Smooth muscle cell (in vitro differentiated cells): ENCODE measurements around the gene DMD. TPM values are rescaled to one million over a fixed set of nuclear protein-coding genes. Genes with fewer than 3 reads are reported as not detected.

Experiments used
- DNase-seq: peaks from one replicate; lab custom pipeline; 2025; ENCODE audit not compliant: unreplicated experiment; lab: John Stamatoyannopoulos, UW
- H2AFZ ChIP-seq: fragments of 200-600 bp; sonication (generic); 2 replicates; pipeline ENCODE4 v1.6.0; 2016; ENCODE audit warnings: antibody characterized with exemption, low read depth, mild to moderate bottlenecking
- H3F3A ChIP-seq: fragments of 200-600 bp; sonication (generic); 2 replicates; pipeline ENCODE4 v1.6.0; 2017; ENCODE audit warnings: antibody characterized with exemption, low read depth
- H3K27ac ChIP-seq: fragments of 200-600 bp; sonication (generic); 2 replicates; pipeline ENCODE4 v1.5.1; 2016; ENCODE audit warnings: low read depth, mild to moderate bottlenecking
- H3K27me3 ChIP-seq: fragments of 200-600 bp; sonication (generic); 2 replicates; pipeline ENCODE4 v1.6.1; 2016; ENCODE audit warnings: low read depth, mild to moderate bottlenecking
- H3K36me3 ChIP-seq: fragments of 200-600 bp; sonication (generic); 2 replicates; pipeline ENCODE4 v1.5.1; 2016; ENCODE audit warnings: low read depth
- H3K4me1 ChIP-seq: fragments of 200-600 bp; sonication (generic); 2 replicates; pipeline ENCODE4 v1.5.1; 2016; ENCODE audit warnings: low read depth
- H3K4me2 ChIP-seq: fragments of 200-600 bp; sonication (generic); 2 replicates; pipeline ENCODE4 v1.6.0; 2016; ENCODE audit warnings: mild to moderate bottlenecking
- H3K4me3 ChIP-seq: fragments of 200-600 bp; sonication (generic); 2 replicates; pipeline ENCODE4 v1.5.1; 2016; ENCODE audit warnings: mild to moderate bottlenecking
- H3K79me2 ChIP-seq: fragments of 200-600 bp; sonication (generic); 2 replicates; pipeline ENCODE4 v1.6.0; 2016; ENCODE audit warnings: low read depth, mild to moderate bottlenecking
- H3K9ac ChIP-seq: fragments of 200-600 bp; sonication (generic); 2 replicates; pipeline ENCODE4 v1.6.0; 2016; ENCODE audit warnings: low read depth
- H3K9me3 ChIP-seq: fragments of 200-600 bp; sonication (generic); replicated peaks from 2 replicates; pipeline ENCODE4 v1.5.1; 2016; ENCODE audit warnings: low read depth
- H4K20me1 ChIP-seq: fragments of 200-600 bp; sonication (generic); 2 replicates; pipeline ENCODE4 v1.6.0; 2016; ENCODE audit warnings: low read depth
- WGBS: methylation state at CpG from one replicate; pipeline ENCODE4 v1.1.7; 2016; ENCODE audit warnings: low lambda C conversion rate; 5-methylcytosine and 5-hydroxymethylcytosine counted together
- polyA plus RNA-seq: library from polyadenylated mRNA; unstranded; fragments of >200 nt; fragmentation: Nextera tagmentation; extraction: Ambion mirVana; gene quantifications from 2 replicates; pipeline ENCODE4 v1.2.1, GENCODE V29; 2016
- total RNA-seq: library from RNA; depleted of rRNA; stranded (reverse); fragments of >200 nt; gene quantifications from 2 replicates; pipeline ENCODE4 v1.2.3, GENCODE V29; 2014
- TF ChIP-seq, protein P1 (sequence below): fragments of 200-600 bp; sonication (generic); IDR thresholded peaks from 2 replicates; pipeline ENCODE4 v1.5.1; 2017; ENCODE audit warnings: borderline replicate concordance, mild to moderate bottlenecking, antibody characterized with exemption; ENCODE audit not compliant: insufficient read depth, poor library complexity, severe bottlenecking

Gene DMD
- total and polyA plus RNA-seq, 2 experiments from 2014 or later: 12.3 to 12.6 TPM

DNA sequence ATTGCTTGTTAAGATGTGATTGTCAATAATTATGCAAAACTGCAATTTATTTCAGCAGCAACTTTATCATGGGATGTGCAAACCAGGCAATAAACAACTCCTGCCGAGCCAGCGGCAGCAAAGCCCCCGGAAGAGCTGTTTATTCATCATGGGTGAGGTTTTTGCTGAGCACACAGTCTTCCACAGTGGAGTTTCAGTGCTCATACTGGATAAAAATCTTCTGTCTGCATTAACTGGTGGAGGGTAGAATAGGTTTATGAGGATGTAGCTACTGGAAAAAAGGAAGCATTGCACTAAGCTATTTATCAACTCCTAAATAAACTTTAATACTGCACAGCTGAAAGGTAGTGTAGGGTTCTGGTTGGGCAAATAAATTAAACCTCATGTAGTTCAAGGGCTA lies 1582.2 kb downstream of the DMD start:
- Histone ChIP-seq H3K36me3 (no peaks in the 10 kb centered on the region), H3K4me2 (peak overlapping the region; percentile 58), H3K27me3 (no peaks in the 10 kb centered on the region), H3K9ac (no peak overlapping the region), H3F3A (no peaks in the 10 kb centered on the region), H3K4me3 (no peak overlapping the region), H4K20me1 (no peaks in the 10 kb centered on the region), H3K27ac (no peak overlapping the region), H3K9me3 (no peaks in the 10 kb centered on the region), H2AFZ (no peak overlapping the region), H3K79me2 (no peaks in the 10 kb centered on the region), H3K4me1 (no peaks in the 10 kb centered on the region)
- 54% methylated on average over 3 of the region's 3 CpGs for WGBS
- TF ChIP-seq, protein P1, sequence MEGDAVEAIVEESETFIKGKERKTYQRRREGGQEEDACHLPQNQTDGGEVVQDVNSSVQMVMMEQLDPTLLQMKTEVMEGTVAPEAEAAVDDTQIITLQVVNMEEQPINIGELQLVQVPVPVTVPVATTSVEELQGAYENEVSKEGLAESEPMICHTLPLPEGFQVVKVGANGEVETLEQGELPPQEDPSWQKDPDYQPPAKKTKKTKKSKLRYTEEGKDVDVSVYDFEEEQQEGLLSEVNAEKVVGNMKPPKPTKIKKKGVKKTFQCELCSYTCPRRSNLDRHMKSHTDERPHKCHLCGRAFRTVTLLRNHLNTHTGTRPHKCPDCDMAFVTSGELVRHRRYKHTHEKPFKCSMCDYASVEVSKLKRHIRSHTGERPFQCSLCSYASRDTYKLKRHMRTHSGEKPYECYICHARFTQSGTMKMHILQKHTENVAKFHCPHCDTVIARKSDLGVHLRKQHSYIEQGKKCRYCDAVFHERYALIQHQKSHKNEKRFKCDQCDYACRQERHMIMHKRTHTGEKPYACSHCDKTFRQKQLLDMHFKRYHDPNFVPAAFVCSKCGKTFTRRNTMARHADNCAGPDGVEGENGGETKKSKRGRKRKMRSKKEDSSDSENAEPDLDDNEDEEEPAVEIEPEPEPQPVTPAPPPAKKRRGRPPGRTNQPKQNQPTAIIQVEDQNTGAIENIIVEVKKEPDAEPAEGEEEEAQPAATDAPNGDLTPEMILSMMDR: no peak
- no peak for DNase-seq

DNA sequence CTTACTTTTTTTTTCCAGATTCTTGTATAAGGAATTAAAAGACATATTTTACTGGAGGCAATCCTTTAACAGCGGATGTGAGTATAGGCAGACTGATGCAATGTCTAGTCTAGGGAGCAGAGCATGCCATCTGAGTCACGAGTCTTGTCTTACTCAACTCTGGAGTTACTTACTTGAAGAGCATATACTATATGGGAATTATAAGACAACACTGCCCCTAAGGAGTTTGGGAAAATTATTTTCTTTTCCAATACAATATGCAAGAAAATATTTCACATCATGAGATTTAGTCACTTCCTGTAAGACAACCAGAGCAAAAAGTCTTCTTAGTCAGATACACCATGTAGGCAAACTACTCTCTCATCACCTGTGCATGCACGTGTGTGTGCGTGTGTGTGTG lies 1602.2 kb downstream of the DMD start:
- peak overlapping the region; percentile 86 for H3K27ac ChIP-seq
- no peak for DNase-seq
- no peak overlapping the region for H3K4me2 ChIP-seq

DNA sequence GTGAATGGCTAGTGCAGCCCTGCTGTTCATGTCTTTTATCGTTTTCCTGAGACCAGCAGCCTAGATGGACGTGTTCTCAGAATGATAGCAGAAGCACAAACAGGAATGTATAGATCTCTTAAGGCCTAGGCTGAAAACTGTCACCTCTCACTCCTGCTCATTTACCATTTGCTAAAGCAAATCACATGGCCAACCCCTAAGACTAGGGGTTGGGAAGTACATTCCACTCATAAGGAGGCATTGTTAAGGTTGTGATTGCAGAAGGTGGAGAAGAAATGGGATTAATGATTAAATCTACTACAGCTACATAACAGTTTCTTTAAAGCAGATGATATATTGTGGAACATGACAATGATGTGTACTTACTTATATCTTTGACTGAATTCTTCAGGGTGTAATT lies 1602.7 kb downstream of the DMD start:
- Histone ChIP-seq H3K4me3 (no peak overlapping the region), H3K79me2 (no peaks in the 10 kb centered on the region), H3K9ac (peak overlapping the region; percentile 53), H3K9me3 (no peaks in the 10 kb centered on the region), H3K4me1 (no peaks in the 10 kb centered on the region), H3K4me2 (peak overlapping the region; percentile 4), H3K27me3 (no peaks in the 10 kb centered on the region), H3K27ac (peak overlapping the region; percentile 86), H2AFZ (peak overlapping the region; percentile 20), H3F3A (no peaks in the 10 kb centered on the region), H4K20me1 (no peaks in the 10 kb centered on the region), H3K36me3 (no peaks in the 10 kb centered on the region)
- TF ChIP-seq, protein P1: no peak
- WGBS: 53% methylated on average over 2 of the region's 2 CpGs
- DNase-seq: no peak

More for the DNA sequence above, 1602.2 kb downstream of the DMD start:
- TF ChIP-seq, protein P1: no peak
- no peaks in the 10 kb centered on the region for H3K79me2 ChIP-seq
- no peaks in the 10 kb centered on the region for H3K27me3 ChIP-seq
- peak overlapping the region; percentile 53 for H3K9ac ChIP-seq
- H3K4me1 ChIP-seq: no peaks in the 10 kb centered on the region
- H3K9me3 ChIP-seq: no peaks in the 10 kb centered on the region
- H3K36me3 ChIP-seq: no peaks in the 10 kb centered on the region
- H2AFZ ChIP-seq: no peak overlapping the region
- WGBS: 51% methylated on average over 4 of the region's 4 CpGs
- no peaks in the 10 kb centered on the region for H4K20me1 ChIP-seq
- no peak overlapping the region for H3K4me3 ChIP-seq
- H3F3A ChIP-seq: no peaks in the 10 kb centered on the region

DNA sequence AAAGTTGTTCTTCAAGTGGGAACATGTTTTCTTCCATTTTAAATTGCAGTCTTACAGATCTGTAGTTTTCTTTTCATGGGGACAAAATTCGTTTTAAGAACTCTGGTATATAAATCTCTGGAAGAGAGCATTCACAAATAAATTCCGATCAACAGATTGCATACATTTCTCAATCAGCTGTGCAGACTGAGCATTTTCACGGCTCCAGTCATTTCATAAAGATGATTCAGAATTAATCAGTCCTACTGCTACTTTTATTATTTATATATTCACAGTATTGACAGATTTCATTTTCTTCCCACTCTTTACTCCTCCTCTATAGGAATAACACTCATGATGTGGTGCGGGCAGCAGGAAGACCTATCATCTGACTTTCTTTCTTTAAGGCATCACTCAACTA lies 1604.6 kb downstream of the DMD start:
- no peak for DNase-seq
- H3K9ac ChIP-seq: no peak overlapping the region
- no peaks in the 10 kb centered on the region for H3K79me2 ChIP-seq
- no peak overlapping the region for H2AFZ ChIP-seq
- H3K4me1 ChIP-seq: no peaks in the 10 kb centered on the region
- H3K36me3 ChIP-seq: no peaks in the 10 kb centered on the region
- no peaks in the 10 kb centered on the region for H3K9me3 ChIP-seq
- H3K27ac ChIP-seq: no peak overlapping the region
- no peaks in the 10 kb centered on the region for H4K20me1 ChIP-seq
- no peak overlapping the region for H3K4me2 ChIP-seq
- WGBS: 74% methylated on average over 4 of the region's 4 CpGs
- no peaks in the 10 kb centered on the region for H3K27me3 ChIP-seq
- no peak overlapping the region for H3K4me3 ChIP-seq
- H3F3A ChIP-seq: no peaks in the 10 kb centered on the region
- TF ChIP-seq, protein P1: no peak
